Measurements from ENCODE around the gene MOSMO.

DNA sequence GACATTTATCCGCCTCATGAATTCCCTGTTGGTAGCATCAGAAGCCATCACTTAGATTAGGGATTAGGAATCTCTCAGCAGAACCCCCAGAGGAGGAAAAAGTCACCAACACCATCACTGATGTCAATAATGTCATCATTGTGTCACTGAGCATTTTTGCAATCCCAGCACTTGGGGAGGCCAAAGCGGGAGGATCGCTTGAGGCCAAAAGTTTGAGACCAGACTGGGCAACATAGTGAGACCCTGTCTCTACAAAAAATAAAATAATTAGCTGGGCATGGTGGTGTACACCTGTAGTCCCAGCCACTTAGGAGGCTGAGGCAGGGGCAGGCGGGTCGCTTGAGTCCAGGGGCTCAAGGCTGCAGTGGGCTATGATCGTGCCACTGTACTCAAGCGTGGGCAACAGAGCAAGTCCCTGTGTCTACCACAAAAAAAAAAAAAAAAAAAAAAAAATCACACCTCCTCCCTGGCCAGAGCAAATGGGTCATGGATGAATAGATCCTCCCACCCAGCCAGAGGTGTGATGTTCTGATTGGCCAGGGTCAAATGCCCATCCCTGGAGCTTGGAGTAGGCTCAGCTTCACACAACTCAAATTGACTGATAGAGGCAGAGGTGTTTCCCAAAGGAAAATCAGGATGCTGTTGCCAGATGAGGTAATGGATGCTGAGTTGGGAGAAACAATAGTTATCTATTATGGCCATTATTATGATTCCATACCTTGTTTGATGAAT, 116.0 kb downstream of the MOSMO start:
- TF ChIP-seq, protein P1, sequence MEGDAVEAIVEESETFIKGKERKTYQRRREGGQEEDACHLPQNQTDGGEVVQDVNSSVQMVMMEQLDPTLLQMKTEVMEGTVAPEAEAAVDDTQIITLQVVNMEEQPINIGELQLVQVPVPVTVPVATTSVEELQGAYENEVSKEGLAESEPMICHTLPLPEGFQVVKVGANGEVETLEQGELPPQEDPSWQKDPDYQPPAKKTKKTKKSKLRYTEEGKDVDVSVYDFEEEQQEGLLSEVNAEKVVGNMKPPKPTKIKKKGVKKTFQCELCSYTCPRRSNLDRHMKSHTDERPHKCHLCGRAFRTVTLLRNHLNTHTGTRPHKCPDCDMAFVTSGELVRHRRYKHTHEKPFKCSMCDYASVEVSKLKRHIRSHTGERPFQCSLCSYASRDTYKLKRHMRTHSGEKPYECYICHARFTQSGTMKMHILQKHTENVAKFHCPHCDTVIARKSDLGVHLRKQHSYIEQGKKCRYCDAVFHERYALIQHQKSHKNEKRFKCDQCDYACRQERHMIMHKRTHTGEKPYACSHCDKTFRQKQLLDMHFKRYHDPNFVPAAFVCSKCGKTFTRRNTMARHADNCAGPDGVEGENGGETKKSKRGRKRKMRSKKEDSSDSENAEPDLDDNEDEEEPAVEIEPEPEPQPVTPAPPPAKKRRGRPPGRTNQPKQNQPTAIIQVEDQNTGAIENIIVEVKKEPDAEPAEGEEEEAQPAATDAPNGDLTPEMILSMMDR (IDR thresholded peaks at IDR 0.05): no peak
- TF ChIP-seq POLR2A (IDR thresholded peaks at IDR 0.05): no peak

Data from heart left ventricle (tissue), 13 donors.